GM12878 (cell line): ENCODE measurements around the gene ARL10.

Source experiments
- BHLHE40 ChIP-seq, 2 experiments: fragments of 450-650 bp in 1 of 2; IDR thresholded peaks; 2 replicates each; pipeline ENCODE4 v1.6.1; 2011 to 2017; ENCODE audit warnings: low read depth in 2 of 2, borderline replicate concordance in 1 of 2, improper control_type of control experiment in 1 of 2, low read length in 1 of 2, mild to moderate bottlenecking in 1 of 2
- CHD2 ChIP-seq: IDR thresholded peaks from 2 replicates; pipeline ENCODE4 v1.6.1; 2011; ENCODE audit warnings: low read depth, low read length, improper control_type of control experiment, borderline replicate concordance
- GABPA ChIP-seq: IDR thresholded peaks from 2 replicates; pipeline ENCODE4 v1.6.1; 2014; ENCODE audit warnings: antibody characterized with exemption, low read depth, mild to moderate bottlenecking, inconsistent platforms

DNA sequence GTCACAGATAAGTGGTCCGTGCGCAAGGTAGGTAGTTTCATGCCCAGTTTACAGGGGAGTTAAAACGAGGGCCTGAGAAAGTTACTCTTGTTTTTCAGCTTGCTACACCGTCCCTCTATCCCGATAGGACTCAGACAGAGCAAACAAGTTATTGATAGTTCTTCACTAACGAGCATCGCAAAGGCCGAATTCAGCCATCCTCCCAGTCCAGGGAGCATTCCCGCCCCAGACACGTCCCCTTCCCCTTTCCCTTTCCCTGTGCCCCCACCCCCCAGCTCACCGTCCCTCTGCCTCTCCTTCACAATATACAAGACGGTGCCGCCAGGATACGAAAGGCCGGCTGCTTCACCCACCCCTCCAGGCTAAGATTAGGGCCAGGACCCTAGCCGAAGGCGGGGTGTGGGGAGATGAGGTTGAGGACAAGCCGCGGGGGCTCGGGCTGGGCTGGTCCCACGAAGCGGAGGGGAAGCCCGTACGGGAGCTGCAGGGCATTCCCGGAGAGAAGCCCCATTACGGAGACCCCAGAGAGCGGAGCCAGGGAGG lies 4.3 kb upstream of the ARL10 start:
- TF ChIP-seq GABPA, result no peak
- TF ChIP-seq CHD2, result no peak
- no peak for TF ChIP-seq BHLHE40 (IDR thresholded peaks at IDR 0.05; ENCODE audit: borderline replicate concordance in 1 of 2, low read depth in 2 of 2, low read length in 1 of 2)
